Measurements from ENCODE around the gene ATAD3A. TPM values are rescaled to one million over a fixed set of nuclear protein-coding genes. Genes with fewer than 3 reads are reported as not detected.
"Not testable (repeated sequence)": the region's sequence is repeated elsewhere in the genome, so short reads cannot be mapped to it uniquely, and the experiment has no call there.

ATAD3A gene
- total RNA-seq, 1 donor from 2014 or later: 6.8 TPM

DNA sequence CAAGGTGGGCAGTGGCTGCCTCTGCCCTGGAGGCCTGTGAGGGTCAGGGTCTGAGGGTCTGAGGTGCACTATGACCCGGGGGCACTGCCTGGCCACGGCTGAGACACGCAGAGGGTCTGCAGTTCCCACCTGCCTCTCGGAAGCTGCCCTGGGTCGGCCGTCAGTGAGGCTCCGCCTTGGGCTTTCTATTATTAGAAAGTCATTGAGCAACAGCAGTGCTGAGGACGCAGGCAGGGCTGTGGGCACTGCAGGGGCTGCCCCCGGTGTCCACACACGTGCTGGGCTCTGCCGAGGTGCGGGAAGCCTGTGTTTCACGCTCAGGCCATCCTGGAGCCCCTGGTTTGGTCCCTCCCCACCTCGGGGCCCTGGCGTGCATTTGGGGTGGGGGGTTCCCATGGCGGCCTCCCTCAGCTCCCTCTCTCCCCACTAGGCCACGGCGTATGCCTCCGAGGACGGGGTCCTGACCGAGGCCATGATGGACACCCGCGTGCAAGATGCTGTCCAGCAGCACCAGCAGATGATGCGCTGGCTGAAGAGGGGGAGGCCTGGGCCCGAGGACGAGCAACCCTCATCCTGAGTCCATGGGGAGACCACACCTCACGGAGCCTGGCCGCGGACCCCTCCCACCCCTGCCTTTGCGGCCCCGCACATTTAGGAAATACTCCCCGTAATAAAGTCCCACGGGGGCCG, 3.0 kb upstream of the ATAD3A start:
- H3K27ac ChIP-seq (ENCODE audit: low read depth, low read length); H3K27me3 ChIP-seq (ENCODE audit: control insufficient read depth in 3 of 3, insufficient read depth in 3 of 3, low read length in 3 of 3); H3K9me3 ChIP-seq (ENCODE audit: control insufficient read depth in 3 of 3, low read length in 3 of 3); H3K36me3 ChIP-seq (ENCODE audit: control insufficient read depth in 3 of 3, insufficient read depth in 3 of 3, low read length in 3 of 3): not testable (repeated sequence)
- Histone ChIP-seq H3K9ac (ENCODE audit: low read depth in 1 of 3, low read length in 3 of 3) (peak overlapping the region in 1 of 3 donors; percentile 68), H3K4me1 (ENCODE audit: control insufficient read depth in 3 of 3, insufficient read depth in 3 of 3, low read length in 3 of 3) (peaks cover 5 to 35% (median 25%) of the 10 kb centered on the region in 3 donors), H3K4me3 (ENCODE audit: low read length in 3 of 3) (peak overlapping the region in 1 of 3 donors; percentile 54)

DNA sequence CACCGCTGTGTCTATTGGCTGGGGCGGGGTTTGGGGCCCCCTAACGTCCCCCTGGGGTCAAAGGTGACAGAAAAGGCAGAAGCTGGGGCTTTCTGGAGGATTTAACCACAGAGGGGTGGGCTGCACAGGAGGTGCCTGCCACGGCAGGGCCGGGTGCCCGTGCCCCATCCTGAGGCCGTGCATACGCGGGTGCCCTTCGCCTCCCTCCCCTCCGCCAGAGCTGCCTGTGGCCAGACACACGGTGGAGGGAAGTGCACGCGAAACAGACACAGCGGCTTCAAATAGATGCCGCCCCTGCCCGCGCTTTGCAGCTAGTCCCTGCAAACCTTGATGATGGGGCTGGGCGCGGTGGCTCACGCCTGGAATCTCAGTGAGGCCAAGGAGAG, 2.5 kb upstream of the ATAD3A start:
- not testable (repeated sequence) for H3K27ac ChIP-seq (ENCODE audit: low read depth, low read length)

DNA sequence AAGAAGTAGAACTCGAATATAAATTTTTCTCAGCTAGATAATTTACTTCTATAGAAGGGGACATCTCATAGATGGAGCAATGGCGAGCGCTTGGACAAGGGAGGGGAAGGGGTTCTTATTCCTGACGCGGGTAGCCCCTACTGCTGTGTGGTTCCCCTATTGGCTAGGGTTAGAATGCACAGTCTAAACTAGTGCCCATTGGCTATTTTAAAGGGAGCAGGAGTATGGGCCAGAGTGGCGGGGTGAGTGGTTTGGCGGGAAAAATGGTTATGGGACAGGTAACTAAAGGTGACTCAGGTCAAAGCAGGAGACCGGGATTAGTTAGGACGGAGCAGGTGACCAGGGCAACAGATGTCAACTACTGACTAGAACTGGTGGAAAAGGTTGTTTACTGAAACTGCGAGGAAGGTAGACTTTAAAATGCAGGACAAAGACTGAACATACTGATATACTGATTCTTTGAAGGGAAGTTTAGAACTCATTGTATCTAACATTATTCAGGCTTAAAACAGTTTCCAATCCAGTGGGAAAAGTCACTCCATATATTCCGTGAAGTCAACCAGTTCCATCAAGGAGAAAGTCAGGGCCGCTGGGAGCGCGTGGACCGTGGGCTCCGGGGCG, 940 bp upstream of the ATAD3A start:
- Histone ChIP-seq H3K27me3 (ENCODE audit: control insufficient read depth in 3 of 3, insufficient read depth in 3 of 3, low read length in 3 of 3) (no peaks in the 10 kb centered on the region), H3K9ac (ENCODE audit: low read depth in 1 of 3, low read length in 3 of 3) (peak overlapping the region; percentile 85 to 97 (median 91)), H3K4me1 (ENCODE audit: control insufficient read depth in 3 of 3, insufficient read depth in 3 of 3, low read length in 3 of 3) (peaks cover 5 to 25% (median 16%) of the 10 kb centered on the region in 3 donors), H3K9me3 (ENCODE audit: control insufficient read depth in 3 of 3, low read length in 3 of 3) (no peaks in the 10 kb centered on the region), H3K4me3 (ENCODE audit: low read length in 3 of 3) (peak overlapping the region; percentile 63 to 95 (median 92)), H3K27ac (ENCODE audit: low read depth, low read length) (peak overlapping the region; percentile 92), H3K36me3 (ENCODE audit: control insufficient read depth in 3 of 3, insufficient read depth in 3 of 3, low read length in 3 of 3) (no peaks in the 10 kb centered on the region)

More for the DNA sequence above, 2.5 kb upstream of the ATAD3A start:
- H3K4me3 ChIP-seq (ENCODE audit: low read length in 3 of 3); H3K9me3 ChIP-seq (ENCODE audit: control insufficient read depth in 3 of 3, low read length in 3 of 3); H3K36me3 ChIP-seq (ENCODE audit: control insufficient read depth in 3 of 3, insufficient read depth in 3 of 3, low read length in 3 of 3); H3K27me3 ChIP-seq (ENCODE audit: control insufficient read depth in 3 of 3, insufficient read depth in 3 of 3, low read length in 3 of 3); H3K9ac ChIP-seq (ENCODE audit: low read depth in 1 of 3, low read length in 3 of 3): not testable (repeated sequence)
- peaks cover 5 to 35% (median 25%) of the 10 kb centered on the region in 3 donors for H3K4me1 ChIP-seq (ENCODE audit: control insufficient read depth in 3 of 3, insufficient read depth in 3 of 3, low read length in 3 of 3)

DNA sequence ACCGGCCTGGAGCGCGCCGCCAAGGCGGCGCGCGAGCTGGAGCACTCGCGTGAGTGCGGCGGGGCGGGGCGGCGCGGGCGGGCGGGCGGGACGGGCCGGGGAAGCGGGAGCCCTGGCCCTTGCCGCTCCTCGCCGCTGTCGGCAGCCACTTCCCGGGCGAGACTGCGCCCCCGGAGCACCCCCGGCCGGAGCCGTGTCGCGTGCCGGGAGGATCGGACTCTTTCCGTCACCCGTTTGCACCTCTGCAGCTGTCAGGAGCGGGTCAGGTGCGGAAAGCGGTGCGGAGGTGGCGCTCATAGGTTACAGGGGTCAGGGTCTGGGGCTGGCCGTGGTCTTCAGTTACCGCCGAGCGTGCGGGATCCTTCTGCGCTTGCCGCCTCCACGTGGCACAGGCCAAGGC, 463 bp downstream of the ATAD3A start:
- not testable (repeated sequence) for H3K27me3 ChIP-seq (ENCODE audit: control insufficient read depth in 3 of 3, insufficient read depth in 3 of 3, low read length in 3 of 3); H3K9me3 ChIP-seq (ENCODE audit: control insufficient read depth in 3 of 3, low read length in 3 of 3); H3K27ac ChIP-seq (ENCODE audit: low read depth, low read length); H3K36me3 ChIP-seq (ENCODE audit: control insufficient read depth in 3 of 3, insufficient read depth in 3 of 3, low read length in 3 of 3)
- Histone ChIP-seq H3K4me3 (ENCODE audit: low read length in 3 of 3) (peak overlapping the region in 2 of 3 donors; percentile 49 to 60), H3K4me1 (ENCODE audit: control insufficient read depth in 3 of 3, insufficient read depth in 3 of 3, low read length in 3 of 3) (peaks cover 5 to 21% (median 16%) of the 10 kb centered on the region in 3 donors), H3K9ac (ENCODE audit: low read depth in 1 of 3, low read length in 3 of 3) (peak overlapping the region in 1 of 3 donors; percentile 64)

DNA sequence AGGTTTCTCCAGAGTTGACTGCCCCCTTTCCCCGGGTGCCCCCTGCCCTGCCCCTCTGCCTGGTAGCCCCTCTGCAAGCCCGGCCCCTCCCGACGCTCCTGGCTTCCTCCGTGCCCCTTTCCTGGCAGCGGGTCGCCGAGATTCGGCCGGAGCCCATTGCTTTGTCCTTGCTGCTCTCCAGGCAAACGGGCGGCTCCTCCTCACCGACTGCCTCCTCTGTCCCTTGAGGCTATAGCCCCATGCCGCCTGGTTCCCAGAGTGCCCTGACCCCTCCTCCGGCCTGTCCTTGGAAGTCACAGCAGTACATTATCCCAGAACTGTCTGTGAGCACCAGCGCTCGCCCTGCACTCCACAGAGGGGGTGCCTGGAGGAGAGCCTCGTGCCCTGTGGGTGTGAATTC, 1.7 kb downstream of the ATAD3A start:
- not testable (repeated sequence) for H3K36me3 ChIP-seq (ENCODE audit: control insufficient read depth in 3 of 3, insufficient read depth in 3 of 3, low read length in 3 of 3); H3K9ac ChIP-seq (ENCODE audit: low read depth in 1 of 3, low read length in 3 of 3)
- H3K4me1 ChIP-seq (ENCODE audit: control insufficient read depth in 3 of 3, insufficient read depth in 3 of 3, low read length in 3 of 3): peaks cover 5 to 14% (median 10%) of the 10 kb centered on the region in 3 donors

DNA sequence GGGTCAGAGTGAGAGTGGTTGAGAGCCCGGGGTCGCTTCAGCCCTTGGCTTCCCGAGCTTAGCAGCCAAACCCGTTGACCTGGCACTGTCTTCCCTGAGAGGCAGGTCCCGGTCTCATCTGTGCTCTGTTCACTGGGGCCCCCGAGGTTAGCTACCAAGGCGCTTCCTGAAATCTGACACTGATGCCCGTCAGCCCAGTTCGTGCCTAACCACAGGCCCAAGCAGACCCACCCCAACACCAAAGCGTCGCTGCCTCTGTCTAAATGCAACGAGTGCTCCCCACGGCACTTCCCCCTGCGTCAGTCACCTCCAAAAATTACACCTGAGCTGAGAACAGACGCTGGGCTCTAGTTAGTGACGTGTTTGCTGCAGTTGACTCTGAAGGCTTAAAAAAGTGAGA, 2.4 kb downstream of the ATAD3A start:
- H3K36me3 ChIP-seq (ENCODE audit: control insufficient read depth in 3 of 3, insufficient read depth in 3 of 3, low read length in 3 of 3); H3K27me3 ChIP-seq (ENCODE audit: control insufficient read depth in 3 of 3, insufficient read depth in 3 of 3, low read length in 3 of 3); H3K27ac ChIP-seq (ENCODE audit: low read depth, low read length); H3K4me3 ChIP-seq (ENCODE audit: low read length in 3 of 3); H3K9me3 ChIP-seq (ENCODE audit: control insufficient read depth in 3 of 3, low read length in 3 of 3); H3K9ac ChIP-seq (ENCODE audit: low read depth in 1 of 3, low read length in 3 of 3): not testable (repeated sequence)
- peaks cover 5 to 14% (median 10%) of the 10 kb centered on the region in 3 donors for H3K4me1 ChIP-seq (ENCODE audit: control insufficient read depth in 3 of 3, insufficient read depth in 3 of 3, low read length in 3 of 3)

More for the DNA sequence above, 1.7 kb downstream of the ATAD3A start:
- not testable (repeated sequence) for H3K27me3 ChIP-seq (ENCODE audit: control insufficient read depth in 3 of 3, insufficient read depth in 3 of 3, low read length in 3 of 3); H3K4me3 ChIP-seq (ENCODE audit: low read length in 3 of 3); H3K27ac ChIP-seq (ENCODE audit: low read depth, low read length); H3K9me3 ChIP-seq (ENCODE audit: control insufficient read depth in 3 of 3, low read length in 3 of 3)

DNA sequence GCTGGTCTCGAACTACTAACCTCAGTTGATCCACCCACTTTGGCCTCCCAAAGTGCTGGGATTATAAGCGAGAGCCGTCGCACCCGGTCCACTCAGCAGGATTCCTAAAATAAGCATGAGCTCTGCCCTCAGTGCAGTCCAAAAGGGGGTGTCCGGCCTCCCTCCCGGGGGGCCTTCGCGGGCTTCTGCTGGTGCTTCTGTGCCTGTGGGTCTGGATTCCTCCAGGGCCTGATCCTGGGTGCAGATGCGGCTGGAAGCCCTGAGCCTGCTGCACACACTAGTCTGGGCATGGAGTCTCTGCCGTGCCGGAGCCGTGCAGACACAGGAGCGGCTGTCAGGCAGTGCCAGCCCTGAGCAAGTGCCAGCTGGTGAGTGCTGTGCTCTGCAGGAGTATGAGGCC, 5.0 kb downstream of the ATAD3A start:
- not testable (repeated sequence) for H3K9me3 ChIP-seq (ENCODE audit: control insufficient read depth in 3 of 3, low read length in 3 of 3); H3K27ac ChIP-seq (ENCODE audit: low read depth, low read length)
- H3K36me3 ChIP-seq (ENCODE audit: control insufficient read depth in 3 of 3, insufficient read depth in 3 of 3, low read length in 3 of 3): peaks cover 11 to 18% (median 14%) of the 10 kb centered on the region in 3 donors

DNA sequence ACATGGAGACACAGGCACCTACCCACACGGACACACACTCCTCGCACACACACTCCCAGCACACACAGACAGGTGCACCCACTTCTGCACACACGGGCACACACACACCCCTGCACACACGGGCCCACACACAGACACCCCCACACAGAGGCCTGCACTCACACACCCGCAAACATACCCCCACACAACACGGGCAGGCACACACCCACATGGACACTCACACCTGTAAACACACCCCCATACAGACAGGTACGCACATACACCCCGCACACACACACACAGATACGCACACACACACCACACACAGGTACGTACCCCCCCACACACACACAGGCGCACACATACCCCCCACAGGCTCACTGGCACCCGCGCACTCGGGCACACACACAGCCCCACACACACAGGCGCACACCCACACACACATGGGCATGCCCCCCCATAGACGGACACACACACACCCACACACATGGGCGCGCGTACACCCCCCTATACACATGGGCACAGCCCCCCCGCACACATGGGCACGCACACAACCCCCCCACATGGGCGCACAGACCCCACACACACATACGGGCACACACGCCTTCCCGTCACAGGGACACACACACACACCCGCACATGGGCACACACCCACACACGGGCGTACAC, 6.1 kb downstream of the ATAD3A start:
- peaks cover 11 to 20% (median 14%) of the 10 kb centered on the region in 3 donors for H3K36me3 ChIP-seq (ENCODE audit: control insufficient read depth in 3 of 3, insufficient read depth in 3 of 3, low read length in 3 of 3)
- H3K9ac ChIP-seq (ENCODE audit: low read depth in 1 of 3, low read length in 3 of 3): no peak overlapping the region
- H3K9me3 ChIP-seq (ENCODE audit: control insufficient read depth in 3 of 3, low read length in 3 of 3): no peaks in the 10 kb centered on the region
- H3K4me1 ChIP-seq (ENCODE audit: control insufficient read depth in 3 of 3, insufficient read depth in 3 of 3, low read length in 3 of 3): no peaks in the 10 kb centered on the region
- no peak overlapping the region for H3K4me3 ChIP-seq (ENCODE audit: low read length in 3 of 3)
- no peak overlapping the region for H3K27ac ChIP-seq (ENCODE audit: low read depth, low read length)
- no peaks in the 10 kb centered on the region for H3K27me3 ChIP-seq (ENCODE audit: control insufficient read depth in 3 of 3, insufficient read depth in 3 of 3, low read length in 3 of 3)

More for the DNA sequence above, 5.0 kb downstream of the ATAD3A start:
- not testable (repeated sequence) for H3K9ac ChIP-seq (ENCODE audit: low read depth in 1 of 3, low read length in 3 of 3); H3K4me1 ChIP-seq (ENCODE audit: control insufficient read depth in 3 of 3, insufficient read depth in 3 of 3, low read length in 3 of 3); H3K27me3 ChIP-seq (ENCODE audit: control insufficient read depth in 3 of 3, insufficient read depth in 3 of 3, low read length in 3 of 3); H3K4me3 ChIP-seq (ENCODE audit: low read length in 3 of 3)

DNA sequence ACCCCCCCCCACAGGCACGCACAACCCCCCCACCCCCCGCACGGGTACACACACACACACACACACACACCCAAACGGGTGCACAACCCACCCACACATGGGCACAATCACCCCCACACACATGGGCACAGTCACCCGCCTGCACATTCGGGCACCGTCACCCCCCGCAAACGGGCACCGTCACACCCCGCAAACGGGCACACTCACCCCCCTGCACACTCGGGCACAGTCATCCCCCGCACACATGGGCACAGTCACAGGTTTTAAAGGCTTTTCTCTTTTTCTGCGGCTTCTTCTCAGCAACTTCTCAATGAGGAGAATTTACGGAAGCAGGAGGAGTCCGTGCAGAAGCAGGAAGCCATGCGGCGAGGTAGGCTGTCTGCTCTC, 6.7 kb downstream of the ATAD3A start:
- H3K9ac ChIP-seq (ENCODE audit: low read depth in 1 of 3, low read length in 3 of 3); H3K27me3 ChIP-seq (ENCODE audit: control insufficient read depth in 3 of 3, insufficient read depth in 3 of 3, low read length in 3 of 3); H3K9me3 ChIP-seq (ENCODE audit: control insufficient read depth in 3 of 3, low read length in 3 of 3); H3K4me1 ChIP-seq (ENCODE audit: control insufficient read depth in 3 of 3, insufficient read depth in 3 of 3, low read length in 3 of 3); H3K27ac ChIP-seq (ENCODE audit: low read depth, low read length); H3K4me3 ChIP-seq (ENCODE audit: low read length in 3 of 3): not testable (repeated sequence)
- H3K36me3 ChIP-seq (ENCODE audit: control insufficient read depth in 3 of 3, insufficient read depth in 3 of 3, low read length in 3 of 3): peaks cover 14 to 20% (median 19%) of the 10 kb centered on the region in 3 donors
